EL (cell line): ENCODE data around the gene KRTAP29-1.

Source experiments
- DNase-seq: peaks from one replicate; pipeline ENCODE4 v3.0.0-alpha.2; 2016

KRTAP29-1 gene

GRCh38 chr17:41327411-41328120 lies 24.9 kb upstream of the KRTAP29-1 start:
- DNase-seq = no peak

- no peak for DNase-seq
Measured at GRCh38 chr17:41326173-41327145, 23.8 kb upstream of the KRTAP29-1 start.

GRCh38 chr17:41325611-41326010 lies 23.0 kb upstream of the KRTAP29-1 start:
- DNase-seq = no peak

GRCh38 chr17:41325126-41325525 lies 22.5 kb upstream of the KRTAP29-1 start:
- no peak for DNase-seq

- DNase-seq = peak; percentile 21
Measured at GRCh38 chr17:41324180-41325075, 21.8 kb upstream of the KRTAP29-1 start.

GRCh38 chr17:41322903-41323895 lies 20.5 kb upstream of the KRTAP29-1 start:
- peak; percentile 12 for DNase-seq

GRCh38 chr17:41322094-41322902 lies 19.6 kb upstream of the KRTAP29-1 start:
- peak; percentile 75 for DNase-seq

- DNase-seq = no peak
Measured at GRCh38 chr17:41318231-41318630, 15.6 kb upstream of the KRTAP29-1 start.

- no peak for DNase-seq
Measured at GRCh38 chr17:41315814-41316445, 13.3 kb upstream of the KRTAP29-1 start.

GRCh38 chr17:41315204-41315794 lies 12.6 kb upstream of the KRTAP29-1 start, which contains the start of gene KRTAP17-1:
Gene KRTAP17-1 (minus strand): TSS chr17:41315710. CDS start chr17:41315650, 60 bp downstream.
- no peak for DNase-seq

- no peak for DNase-seq
Measured at GRCh38 chr17:41311111-41311510, 8.5 kb upstream of the KRTAP29-1 start.

GRCh38 chr17:41308918-41309359 lies 6.3 kb upstream of the KRTAP29-1 start, which contains the start of gene KRTAP16-1:
Gene KRTAP16-1 (minus strand): TSS chr17:41309309. CDS start chr17:41309253, 56 bp downstream.
- DNase-seq = no peak

GRCh38 chr17:41308251-41308917 lies 5.7 kb upstream of the KRTAP29-1 start:
- no peak for DNase-seq

GRCh38 chr17:41307647-41308046 lies 5.0 kb upstream of the KRTAP29-1 start:
- no peak for DNase-seq

GRCh38 chr17:41304091-41304490 lies 1.4 kb upstream of the KRTAP29-1 start:
- DNase-seq = no peak

GRCh38 chr17:41302981-41303380 lies 330 bp upstream of the KRTAP29-1 start:
- DNase-seq = no peak

GRCh38 chr17:41301204-41301790 lies 1.4 kb downstream of the KRTAP29-1 start:
- DNase-seq = no peak

GRCh38 chr17:41298458-41299135 lies 4.1 kb downstream of the KRTAP29-1 start:
- DNase-seq = no peak
